GM12865 (cell line): Measurements from ENCODE around the gene FKBP8.
"Not testable (repeated sequence)": the region's sequence is repeated elsewhere in the genome, so short reads cannot be mapped to it uniquely, and the experiment has no call there.

Experiments used
- DNase-seq: peaks from one replicate; pipeline ENCODE4 v3.0.0; 2010; ENCODE audit warnings: low read depth
- H3K4me3 ChIP-seq: 2 replicates; pipeline ENCODE4 v1.5.1; 2011; ENCODE audit warnings: mild to moderate bottlenecking, low read depth, low read length, control low read depth
- TF ChIP-seq, protein P1 (sequence below): IDR thresholded peaks from 2 replicates; pipeline ENCODE4 v1.5.1; 2011; ENCODE audit warnings: low read length, control low read depth, low read depth, inconsistent platforms; ENCODE audit not compliant: insufficient read depth; ENCODE audit errors: missing control alignments

The FKBP8 gene

DNA sequence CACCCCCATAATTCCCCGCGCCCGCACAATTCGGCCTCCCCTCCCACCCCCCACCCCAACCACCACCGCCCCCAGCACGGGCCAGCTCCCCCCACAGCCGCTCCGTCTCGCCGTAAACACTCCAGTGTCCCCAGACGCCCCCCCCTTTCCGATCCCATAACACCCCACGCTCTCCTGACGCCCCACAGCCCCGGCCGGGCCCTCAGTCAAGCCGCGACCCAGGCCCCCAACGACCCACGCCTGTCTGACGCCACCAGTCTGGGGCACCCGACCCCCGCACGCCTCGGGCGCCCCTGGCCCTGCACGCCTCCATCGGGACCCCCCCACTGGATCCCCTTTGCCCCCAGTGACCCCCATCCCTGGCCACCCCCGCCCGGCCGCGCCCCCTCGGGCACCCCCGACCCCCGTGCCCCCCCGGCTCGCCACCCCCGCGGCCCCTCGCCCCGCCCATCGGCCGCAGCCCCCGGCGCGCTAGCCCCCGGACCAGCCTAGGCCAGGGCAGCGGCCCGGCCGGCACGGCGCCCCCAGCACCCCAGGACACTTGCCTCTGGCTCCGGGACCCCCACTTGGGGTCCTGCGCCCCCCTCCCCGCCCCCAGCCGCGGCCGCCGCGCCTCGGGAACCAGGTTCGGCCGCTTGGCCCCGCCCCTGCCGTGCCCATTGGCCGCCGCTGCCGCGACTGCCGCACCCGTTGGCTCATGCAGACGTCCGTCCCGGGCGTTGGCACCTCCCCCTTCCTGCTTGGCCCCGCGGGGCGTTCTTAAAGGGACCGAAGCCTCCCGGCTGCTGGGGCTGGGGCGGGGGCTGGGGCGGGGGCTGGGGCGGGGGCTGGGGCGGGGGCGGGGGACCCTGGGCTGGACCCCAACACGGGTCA is at the start of gene FKBP8:
TSS of gene FKBP8 (minus strand) at position 633 of the 873 bp plus-strand sequence. CDS start 1,603 bp downstream, outside the sequence.
- H3K4me3 ChIP-seq = peak within 1 kb of the TSS; percentile 71
- TF ChIP-seq, protein P1, sequence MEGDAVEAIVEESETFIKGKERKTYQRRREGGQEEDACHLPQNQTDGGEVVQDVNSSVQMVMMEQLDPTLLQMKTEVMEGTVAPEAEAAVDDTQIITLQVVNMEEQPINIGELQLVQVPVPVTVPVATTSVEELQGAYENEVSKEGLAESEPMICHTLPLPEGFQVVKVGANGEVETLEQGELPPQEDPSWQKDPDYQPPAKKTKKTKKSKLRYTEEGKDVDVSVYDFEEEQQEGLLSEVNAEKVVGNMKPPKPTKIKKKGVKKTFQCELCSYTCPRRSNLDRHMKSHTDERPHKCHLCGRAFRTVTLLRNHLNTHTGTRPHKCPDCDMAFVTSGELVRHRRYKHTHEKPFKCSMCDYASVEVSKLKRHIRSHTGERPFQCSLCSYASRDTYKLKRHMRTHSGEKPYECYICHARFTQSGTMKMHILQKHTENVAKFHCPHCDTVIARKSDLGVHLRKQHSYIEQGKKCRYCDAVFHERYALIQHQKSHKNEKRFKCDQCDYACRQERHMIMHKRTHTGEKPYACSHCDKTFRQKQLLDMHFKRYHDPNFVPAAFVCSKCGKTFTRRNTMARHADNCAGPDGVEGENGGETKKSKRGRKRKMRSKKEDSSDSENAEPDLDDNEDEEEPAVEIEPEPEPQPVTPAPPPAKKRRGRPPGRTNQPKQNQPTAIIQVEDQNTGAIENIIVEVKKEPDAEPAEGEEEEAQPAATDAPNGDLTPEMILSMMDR = no peak
- DNase-seq = peak; percentile 95

DNA sequence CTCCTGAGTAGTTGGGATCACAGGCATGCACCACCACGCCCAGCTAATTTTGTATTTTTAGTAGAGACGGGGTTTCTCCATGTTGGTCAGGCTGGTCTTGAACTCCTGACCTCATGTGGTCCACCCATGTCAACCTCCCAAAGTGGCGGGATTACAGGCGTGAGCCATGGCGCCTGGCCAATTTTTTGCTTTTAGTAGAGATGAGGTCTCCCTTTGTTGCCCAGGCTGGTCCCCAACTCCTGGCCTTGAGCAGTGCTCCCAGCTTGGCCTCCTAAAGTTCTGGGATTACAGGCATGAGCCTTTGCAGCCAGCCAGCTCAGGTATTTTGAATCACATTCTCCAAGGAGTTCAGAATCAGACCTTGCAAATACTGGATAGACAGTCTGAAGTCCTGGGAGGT is 49.4 kb upstream of the FKBP8 start:
- not testable (repeated sequence) for DNase-seq, H3K4me3 ChIP-seq

DNA sequence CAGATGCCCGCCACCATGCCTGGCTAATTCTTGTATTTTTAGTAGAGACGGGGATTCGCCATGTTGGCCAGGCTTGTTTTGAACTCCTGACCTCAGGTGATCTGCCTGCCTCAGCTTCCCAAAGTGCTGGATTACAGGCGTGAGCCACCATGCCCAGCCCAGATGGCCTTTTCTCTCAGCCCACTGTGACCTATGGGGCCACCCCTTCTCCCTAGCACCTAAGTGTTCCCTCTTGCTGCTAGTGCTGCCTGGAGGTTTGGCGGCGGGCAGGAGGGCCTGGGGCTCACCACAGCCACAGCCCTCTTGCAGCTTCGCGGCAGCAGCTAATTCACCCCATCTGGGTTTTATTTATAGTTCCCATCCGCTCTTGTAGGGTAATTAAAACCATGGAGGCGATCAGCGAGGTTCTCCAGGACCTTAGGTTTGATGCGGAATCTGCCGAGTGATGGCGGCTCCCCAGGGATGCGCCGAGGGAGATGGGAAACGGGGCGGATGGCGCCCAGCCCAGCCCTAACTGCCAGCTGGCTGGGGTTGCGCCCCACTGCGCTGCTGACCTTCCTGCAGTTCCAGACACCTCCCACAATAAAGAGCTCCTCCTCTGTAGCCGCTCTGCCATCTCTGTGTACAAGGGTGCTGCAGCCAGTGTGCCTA is 48.5 kb upstream of the FKBP8 start:
- DNase-seq = no peak
- no peak overlapping the region for H3K4me3 ChIP-seq
- TF ChIP-seq, protein P1 = no peak

DNA sequence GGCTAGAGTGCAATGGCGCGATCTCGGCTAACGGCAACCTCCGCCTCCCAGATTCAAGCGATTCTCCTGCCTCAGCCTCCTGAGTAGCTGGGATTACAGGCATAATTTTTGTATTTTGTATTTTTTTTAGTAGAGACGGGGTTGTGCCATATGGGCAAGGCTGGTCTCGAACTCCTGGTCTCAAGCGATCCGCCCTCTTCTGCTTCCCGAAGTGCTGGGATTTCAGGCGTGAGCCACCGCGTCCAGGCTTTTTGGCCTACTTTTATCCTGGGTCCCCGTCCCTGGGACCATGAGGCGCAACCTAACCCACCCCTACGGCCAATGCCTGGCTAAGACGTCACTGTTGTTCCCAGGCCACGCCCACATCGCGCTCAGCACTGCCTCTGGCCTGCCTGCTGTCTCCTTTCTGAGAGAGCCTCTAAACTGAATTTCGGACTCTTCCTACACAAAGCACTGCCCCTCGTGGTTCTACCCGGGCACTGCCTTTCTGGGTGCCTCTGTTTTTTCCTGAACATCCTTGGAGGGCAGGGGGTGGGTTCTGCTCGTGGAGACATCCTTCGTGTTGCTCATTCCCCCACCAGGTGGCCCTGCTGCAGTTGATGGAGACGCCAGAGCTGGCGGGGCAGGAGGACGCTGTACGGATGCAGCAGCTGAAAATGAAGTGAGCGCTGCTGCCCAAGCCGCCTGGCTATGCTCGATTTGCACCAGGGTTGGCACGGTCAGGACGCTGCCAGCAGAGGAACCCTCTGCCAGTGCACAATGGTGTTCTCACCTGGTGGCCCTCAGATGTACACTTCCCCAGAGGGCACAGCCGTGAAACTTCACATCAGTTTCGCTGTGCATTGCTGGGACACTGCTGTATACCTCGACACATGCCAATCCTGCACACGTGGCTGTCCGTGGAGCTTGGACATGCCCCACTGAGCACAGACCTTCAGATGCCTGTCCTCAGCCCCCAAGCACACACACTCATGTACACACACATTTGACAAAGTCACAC is 47.2 kb upstream of the FKBP8 start:
- DNase-seq = peak; percentile 41
- peak overlapping the region; percentile 75 for H3K4me3 ChIP-seq

DNA sequence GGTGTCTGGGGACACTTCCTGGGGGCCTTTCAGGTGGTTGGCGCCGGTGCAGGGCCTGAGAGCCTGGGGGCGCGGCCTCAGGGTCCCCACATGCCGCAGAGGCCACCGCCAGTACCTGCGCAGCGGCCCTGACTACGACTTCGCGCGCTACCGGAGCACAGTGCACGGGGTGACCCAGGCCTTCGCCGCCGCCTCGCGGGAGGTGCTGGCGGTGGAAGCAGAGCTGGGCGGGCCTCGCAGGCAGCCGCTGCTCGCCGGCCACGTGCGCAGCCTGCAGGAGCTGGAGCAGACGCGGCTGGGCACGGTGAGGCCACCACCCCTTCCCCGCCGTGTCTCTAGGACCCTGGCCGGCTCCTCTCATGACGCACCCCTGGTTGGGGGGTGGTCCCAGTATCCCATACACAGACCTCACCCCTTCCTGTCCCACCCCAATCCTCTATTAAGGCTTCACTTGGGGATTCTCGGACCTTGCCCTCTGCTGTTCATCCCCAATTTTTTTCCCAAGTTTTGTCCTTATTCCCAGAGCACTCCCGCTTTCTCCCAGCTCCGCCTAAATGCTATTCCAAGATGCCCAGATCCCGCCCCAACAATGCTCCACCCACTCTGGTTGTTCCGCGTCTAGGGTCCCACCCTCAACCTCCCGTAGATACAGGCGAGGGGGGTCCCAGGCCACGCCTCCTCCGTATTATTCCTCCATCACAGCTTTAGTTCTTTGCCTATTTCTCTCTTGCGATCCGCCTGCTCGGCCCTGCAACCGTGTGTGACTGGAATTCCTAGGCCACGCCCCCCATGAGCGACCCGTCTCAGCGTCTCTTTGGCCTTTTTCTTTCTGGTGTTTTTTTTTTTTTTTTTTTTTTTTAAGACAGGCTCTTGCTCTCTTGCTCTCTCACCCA is 46.3 kb upstream of the FKBP8 start:
- TF ChIP-seq, protein P1 = peak; percentile 14
- H3K4me3 ChIP-seq = peak overlapping the region; percentile 75
- DNase-seq = peak; percentile 87

More for the DNA sequence above, 47.2 kb upstream of the FKBP8 start:
- TF ChIP-seq, protein P1 = peak; percentile 16

DNA sequence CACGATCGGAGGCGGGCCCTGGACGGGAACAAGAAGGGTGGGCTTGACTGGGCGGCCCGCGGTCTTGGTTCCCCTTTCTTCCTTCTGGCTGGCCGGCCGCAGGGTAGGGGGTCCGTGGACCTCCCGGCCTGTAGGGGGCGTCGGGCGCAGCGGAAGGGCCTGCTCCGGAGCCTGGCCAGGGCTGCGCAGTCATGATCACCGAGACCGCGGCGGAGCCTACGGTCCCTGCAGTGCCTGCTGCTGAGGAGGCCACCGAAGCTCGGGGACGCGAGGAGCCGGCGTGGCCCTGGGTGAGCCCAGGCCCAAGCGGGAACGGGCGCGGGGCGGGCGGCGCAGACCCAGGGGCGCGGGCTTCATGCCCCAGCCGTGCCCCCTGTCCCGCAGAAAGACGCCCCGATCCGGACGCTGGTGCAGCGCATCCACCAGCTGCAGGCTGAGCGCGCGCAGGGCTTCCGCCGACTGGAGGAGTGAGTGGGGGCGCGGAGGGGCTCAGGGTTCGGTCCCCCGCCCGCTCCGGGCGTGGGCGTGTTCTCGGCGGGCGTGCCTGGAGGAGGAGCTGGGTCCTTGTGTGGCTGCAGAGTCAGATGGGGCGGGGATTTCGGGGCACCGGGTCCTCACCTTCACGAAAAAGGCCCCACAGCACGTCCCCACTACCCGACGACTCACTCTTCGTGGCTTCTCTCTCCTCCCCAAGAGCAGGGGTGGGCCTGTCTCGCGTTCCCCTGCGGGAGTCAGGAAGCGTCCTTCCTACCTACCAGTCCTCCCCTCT is 45.4 kb upstream of the FKBP8 start, which contains the start of gene REX1BD:
TSS of gene REX1BD (plus strand) at position 188 of the 769 bp plus-strand sequence. CDS start at position 192, 4 bp downstream.
- TF ChIP-seq, protein P1 = peak; percentile 93

More for the DNA sequence above, 45.4 kb upstream of the FKBP8 start, which contains the start of gene REX1BD:
- peak; percentile 95 for DNase-seq
- peak within 1 kb of the TSS; percentile 75 for H3K4me3 ChIP-seq
